GM18517 (cell line): ENCODE data around the gene NCAPG2.
"Not testable (repeated sequence)": the region's sequence is repeated elsewhere in the genome, so short reads cannot be mapped to it uniquely, and the experiment has no call there.

ENCODE experiments used
- ATAC-seq: cut with Tn5 transposase; IDR thresholded peaks from one replicate; pipeline ENCODE4 v1.9.1; 2021; ENCODE audit warnings: mild to moderate bottlenecking, moderate library complexity; ENCODE audit not compliant: unreplicated experiment

Gene NCAPG2

GRCh38 chr7:158710651-158711102 is 6.1 kb upstream of the NCAPG2 start:
- ATAC-seq: no peak

GRCh38 chr7:158707610-158708009 is 3.0 kb upstream of the NCAPG2 start:
- no peak for ATAC-seq

- ATAC-seq: no peak
Measured at GRCh38 chr7:158706710-158707590, 2.3 kb upstream of the NCAPG2 start.

GRCh38 chr7:158706273-158706704 is 1.7 kb upstream of the NCAPG2 start:
- no peak for ATAC-seq

- ATAC-seq: no peak
Measured at GRCh38 chr7:158705234-158705850, 738 bp upstream of the NCAPG2 start.

- not testable (repeated sequence) for ATAC-seq
Measured at GRCh38 chr7:158703679-158704523, 703 bp downstream of the NCAPG2 start.

- no peak for ATAC-seq
Measured at GRCh38 chr7:158702944-158703343, 1.7 kb downstream of the NCAPG2 start.

GRCh38 chr7:158702196-158702595 is 2.4 kb downstream of the NCAPG2 start:
- no peak for ATAC-seq

- no peak for ATAC-seq
Measured at GRCh38 chr7:158700008-158700407, 4.6 kb downstream of the NCAPG2 start.

- ATAC-seq: no peak
Measured at GRCh38 chr7:158699341-158699740, 5.3 kb downstream of the NCAPG2 start.

- no peak for ATAC-seq
Measured at GRCh38 chr7:158698657-158699195, 5.9 kb downstream of the NCAPG2 start.

GRCh38 chr7:158697597-158697996 is 7.0 kb downstream of the NCAPG2 start:
- not testable (repeated sequence) for ATAC-seq

- ATAC-seq: peak; percentile 66
Measured at GRCh38 chr7:158695726-158696452, 8.7 kb downstream of the NCAPG2 start.

GRCh38 chr7:158695056-158695455 is 9.5 kb downstream of the NCAPG2 start:
- no peak for ATAC-seq

GRCh38 chr7:158694650-158695049 is 10.0 kb downstream of the NCAPG2 start:
- no peak for ATAC-seq

- no peak for ATAC-seq
Measured at GRCh38 chr7:158689488-158689887, 15.1 kb downstream of the NCAPG2 start.

- no peak for ATAC-seq
Measured at GRCh38 chr7:158687406-158687805, 17.2 kb downstream of the NCAPG2 start.

- ATAC-seq: no peak
Measured at GRCh38 chr7:158685693-158686092, 18.9 kb downstream of the NCAPG2 start.

GRCh38 chr7:158684329-158684728 is 20.3 kb downstream of the NCAPG2 start:
- no peak for ATAC-seq

GRCh38 chr7:158683541-158683940 is 21.1 kb downstream of the NCAPG2 start:
- ATAC-seq: no peak
